Mesodermal cell (in vitro differentiated cells): ENCODE measurements around the gene ZNF383.
"Not testable (repeated sequence)": the region's sequence is repeated elsewhere in the genome, so short reads cannot be mapped to it uniquely, and the experiment has no call there.

Experiments used
- H3K27ac ChIP-seq: 2 replicates; pipeline ENCODE4 v1.7.0; 2013; ENCODE audit warnings: mild to moderate bottlenecking, low read depth, low read length, moderate library complexity; ENCODE audit not compliant: severe bottlenecking
- H3K36me3 ChIP-seq: 2 replicates; pipeline ENCODE4 v1.7.1; 2013; ENCODE audit warnings: mild to moderate bottlenecking, low read length, moderate library complexity; ENCODE audit not compliant: control insufficient read depth, insufficient read depth
- H3K4me1 ChIP-seq: one replicate; pipeline ENCODE4 v1.7.1; 2013; ENCODE audit warnings: mild to moderate bottlenecking, low read length; ENCODE audit not compliant: insufficient read depth, control insufficient read depth, poor library complexity, severe bottlenecking
- H3K4me3 ChIP-seq: 2 replicates; pipeline ENCODE4 v1.7.0; 2013; ENCODE audit warnings: low read length, control low read depth, mild to moderate bottlenecking; ENCODE audit not compliant: insufficient read depth, poor library complexity, severe bottlenecking; ENCODE audit errors: extremely low read depth
- H3K9me3 ChIP-seq: 2 replicates; pipeline ENCODE4 v1.7.1; 2013; ENCODE audit warnings: mild to moderate bottlenecking, low read length, moderate library complexity; ENCODE audit not compliant: control insufficient read depth
- WGBS, 2 experiments: methylation state at CpG; one replicate each; pipeline ENCODE4 v1.1.5; 2013; ENCODE audit warnings: missing lambda C conversion rate in 2 of 2; ENCODE audit not compliant: insufficient coverage in 2 of 2; 5-methylcytosine and 5-hydroxymethylcytosine counted together

The ZNF383 gene

DNA sequence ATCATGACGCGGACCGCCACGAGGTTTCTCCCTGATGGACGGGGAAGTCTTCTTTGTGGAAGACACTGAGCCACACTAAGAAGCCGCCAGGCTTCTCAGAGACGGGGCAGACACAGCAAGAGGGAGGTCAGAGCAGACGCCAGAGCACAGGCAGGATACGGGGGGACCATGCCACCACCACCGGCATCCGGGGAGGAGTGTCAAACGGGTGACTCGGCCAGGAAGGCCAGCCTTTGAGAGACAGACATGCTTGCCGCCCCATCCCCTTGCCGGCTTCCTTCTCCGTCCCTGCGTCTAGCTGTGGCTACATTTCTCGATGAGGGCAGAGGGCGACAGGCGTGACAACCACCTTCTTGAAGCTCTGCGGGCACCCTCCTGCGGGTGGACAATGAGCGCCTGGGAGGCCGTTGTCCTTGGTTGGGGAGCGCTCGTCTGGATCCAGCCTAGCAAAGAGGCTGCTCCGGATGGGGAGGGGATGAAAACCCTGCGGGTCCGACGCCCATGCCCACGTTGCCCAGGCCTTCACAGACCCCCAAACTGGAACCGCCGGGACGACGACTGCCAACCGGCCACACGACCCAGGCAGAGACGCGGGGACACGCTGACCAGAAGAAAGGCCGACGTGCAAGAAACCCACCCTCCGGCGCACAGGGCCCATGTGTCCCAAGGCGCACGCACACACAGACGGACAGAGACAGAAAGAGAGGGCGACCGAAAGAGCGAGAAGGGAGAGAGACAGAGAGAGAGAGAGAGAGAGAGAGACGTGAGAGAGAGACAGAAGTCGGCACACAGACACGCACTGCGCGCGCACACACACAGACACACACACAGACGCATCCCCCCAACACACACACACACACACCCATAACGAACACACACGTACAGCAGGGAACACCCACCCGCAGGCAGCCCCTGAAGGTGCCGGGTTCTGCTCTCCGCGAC, 75.3 kb downstream of the ZNF383 start:
- WGBS, 2 experiments, result 83 to 86% methylated on average over 12 to 17 of the region's 63 CpGs
- not testable (repeated sequence) for H3K9me3 ChIP-seq, H3K36me3 ChIP-seq, H3K27ac ChIP-seq, H3K4me3 ChIP-seq, H3K4me1 ChIP-seq

- H3K36me3 ChIP-seq, H3K27ac ChIP-seq, H3K9me3 ChIP-seq, H3K4me1 ChIP-seq, H3K4me3 ChIP-seq: not testable (repeated sequence)
- no CpG with 5 or more reads among the region's 39 CpGs for WGBS, 2 experiments
These were observed 76.2 kb downstream of the ZNF383 start for GRCh38 chr19:37294246-37294645.
